HEK293 (cell line): Measurements from ENCODE around the gene KBTBD4.

Experiments used
- ZNF423 ChIP-seq: fragments of 450-650 bp; formaldehyde crosslinking; IDR thresholded peaks from 2 replicates; pipeline ENCODE4 v1.5.1; 2016; ENCODE audit warnings: missing biosample characterization, missing genetic modification characterization
- ZNF449 ChIP-seq: fragments of 450-650 bp; formaldehyde crosslinking; IDR thresholded peaks from 2 replicates; pipeline ENCODE4 v1.5.1; 2017; ENCODE audit warnings: missing biosample characterization, mild to moderate bottlenecking, missing genetic modification characterization, moderate library complexity
- ZNF629 ChIP-seq: fragments of 450-650 bp; formaldehyde crosslinking; IDR thresholded peaks from 2 replicates; pipeline ENCODE4 v1.5.1; 2017; ENCODE audit warnings: missing biosample characterization, missing genetic modification characterization

DNA sequence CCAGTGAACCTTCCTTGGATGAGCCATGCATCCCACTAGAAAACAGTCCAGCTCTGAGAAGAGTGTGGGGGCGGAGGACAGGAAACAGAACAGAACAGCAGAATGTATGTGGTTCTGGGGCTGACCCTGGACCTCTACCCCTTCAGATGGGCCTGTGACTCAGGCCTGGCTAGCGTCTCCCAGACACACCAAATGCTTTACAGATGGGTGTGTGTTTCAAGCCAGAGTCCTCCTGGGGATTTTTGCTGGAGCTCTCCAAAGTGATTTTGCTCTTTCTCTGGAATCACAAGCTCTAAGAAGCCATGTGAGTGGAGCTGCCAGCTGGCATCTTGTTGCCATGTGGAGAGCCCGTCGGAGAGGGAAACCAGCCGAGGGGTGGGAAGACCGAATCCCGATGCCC is 28.6 kb upstream of the KBTBD4 start:
- TF ChIP-seq ZNF423 (tag by site-specific recombination), result no peak
- TF ChIP-seq ZNF629, result no peak
- no peak for TF ChIP-seq ZNF449
